Muscle layer of colon (tissue), 2 donors: ENCODE data around the gene CSN1S1.
"Not testable (repeated sequence)": the region's sequence is repeated elsewhere in the genome, so short reads cannot be mapped to it uniquely, and the experiment has no call there.

Experiments used
- H3K27ac ChIP-seq: one replicate; pipeline ENCODE4 v1.7.0; 2013; ENCODE audit warnings: low read depth, mild to moderate bottlenecking, low read length, moderate library complexity
- H3K27me3 ChIP-seq, 2 donors: one replicate each; pipeline ENCODE4 v1.7.0; 2013; ENCODE audit warnings: low read length in 2 of 2, mild to moderate bottlenecking in 2 of 2; ENCODE audit not compliant: insufficient read depth in 2 of 2, control insufficient read depth in 1 of 2
- H3K36me3 ChIP-seq: one replicate; pipeline ENCODE4 v1.7.0; 2013; ENCODE audit warnings: mild to moderate bottlenecking, low read length; ENCODE audit not compliant: insufficient read depth
- H3K4me1 ChIP-seq: one replicate; pipeline ENCODE4 v1.7.0; 2013; ENCODE audit warnings: mild to moderate bottlenecking, low read length; ENCODE audit not compliant: insufficient read depth
- H3K4me3 ChIP-seq, 2 donors: one replicate each; pipeline ENCODE4 v1.7.0; 2013; ENCODE audit warnings: low read length in 2 of 2, low read depth in 1 of 2, mild to moderate bottlenecking in 1 of 2, moderate library complexity in 1 of 2
- H3K9ac ChIP-seq: one replicate; pipeline ENCODE4 v1.7.0; 2013; ENCODE audit warnings: low read length
- H3K9me3 ChIP-seq: one replicate; pipeline ENCODE4 v1.7.0; 2013; ENCODE audit warnings: mild to moderate bottlenecking, low read length
- donor health status: abdominal sarcoma.
- donor health status: Adenocarcinoma of cecum.

The CSN1S1 gene

DNA sequence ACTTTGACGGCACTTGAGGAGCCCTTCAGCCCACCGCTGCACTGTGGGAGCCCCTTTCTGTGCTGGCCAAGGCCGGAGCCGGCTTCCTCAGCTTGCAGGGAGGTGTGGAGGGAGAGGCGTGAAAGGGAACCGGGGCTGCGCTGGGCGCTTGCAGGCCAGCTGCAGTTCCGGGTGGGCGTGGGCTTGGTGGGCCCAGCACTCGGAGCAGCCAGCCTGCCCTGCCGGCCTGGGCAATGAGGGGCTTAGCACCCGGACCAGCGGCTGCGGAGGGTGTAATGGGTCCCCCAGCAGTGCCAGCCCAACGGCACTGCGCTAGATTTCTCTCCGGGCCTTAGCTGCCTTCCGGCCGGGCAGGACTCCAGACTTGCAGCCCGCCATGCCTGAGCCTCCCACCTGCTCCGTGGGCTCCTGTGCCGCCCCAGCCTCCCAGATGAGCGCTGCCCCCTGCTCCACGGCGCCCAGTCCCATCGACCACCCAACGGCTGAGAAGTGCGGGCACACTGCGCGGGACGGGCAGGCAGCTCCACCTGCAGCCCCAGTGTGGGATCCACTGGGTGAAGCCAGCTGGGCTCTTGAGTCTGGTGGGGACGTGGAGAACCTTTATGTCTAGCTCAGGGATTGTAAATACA, 7.0 kb upstream of the CSN1S1 start:
- H3K4me3 ChIP-seq, H3K36me3 ChIP-seq, H3K27ac ChIP-seq: not testable (repeated sequence)

DNA sequence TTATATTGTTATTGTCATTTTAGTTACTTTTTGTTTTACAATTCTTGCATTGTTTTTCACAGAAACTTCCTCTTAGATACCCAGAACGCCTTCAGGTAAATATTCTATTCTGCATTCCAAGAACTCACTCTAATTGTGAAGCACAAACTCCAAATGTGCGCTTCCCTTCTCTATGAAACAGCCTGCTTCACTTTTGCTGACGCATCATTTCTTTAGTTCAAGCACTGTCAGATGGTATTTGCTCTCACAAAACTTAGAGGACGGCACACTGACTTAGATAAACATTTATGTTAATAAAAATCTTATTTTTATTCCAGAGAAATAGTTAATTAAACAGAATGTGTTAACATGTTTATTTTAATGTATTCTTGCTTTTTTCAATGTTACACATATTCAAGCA, 3.3 kb downstream of the CSN1S1 start:
- no peak overlapping the region for H3K4me3 ChIP-seq
- no peaks in the 10 kb centered on the region for H3K9me3 ChIP-seq
- H3K27me3 ChIP-seq: no peaks in the 10 kb centered on the region
- H3K4me1 ChIP-seq: no peaks in the 10 kb centered on the region
- H3K27ac ChIP-seq: no peak overlapping the region
- no peaks in the 10 kb centered on the region for H3K36me3 ChIP-seq
- no peak overlapping the region for H3K9ac ChIP-seq

More for the DNA sequence above, 7.0 kb upstream of the CSN1S1 start:
- H3K9ac ChIP-seq, H3K9me3 ChIP-seq, H3K4me1 ChIP-seq, H3K27me3 ChIP-seq: not testable (repeated sequence)

DNA sequence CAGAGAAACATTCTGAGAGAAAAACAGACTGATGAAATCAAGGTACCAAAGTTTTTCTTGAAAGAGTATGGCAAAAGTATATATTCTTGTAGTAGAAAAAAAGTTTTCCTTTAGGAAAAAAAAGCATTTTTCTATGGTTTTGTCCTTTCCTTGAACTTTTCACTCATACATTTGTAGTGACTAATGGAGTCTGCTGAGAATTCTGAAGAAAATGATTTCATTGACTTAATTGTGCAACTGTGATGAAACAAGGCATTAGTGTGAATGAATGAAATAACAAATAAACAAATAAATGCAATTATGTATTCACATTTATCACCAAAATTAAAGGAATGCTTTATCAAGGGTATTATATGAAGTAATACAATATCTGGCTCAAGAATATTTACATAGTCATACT, 5.7 kb downstream of the CSN1S1 start:
- Histone ChIP-seq H3K9ac (no peak overlapping the region), H3K36me3 (no peaks in the 10 kb centered on the region), H3K4me3 (no peak overlapping the region), H3K4me1 (no peaks in the 10 kb centered on the region), H3K9me3 (no peaks in the 10 kb centered on the region), H3K27me3 (no peaks in the 10 kb centered on the region), H3K27ac (no peak overlapping the region)

DNA sequence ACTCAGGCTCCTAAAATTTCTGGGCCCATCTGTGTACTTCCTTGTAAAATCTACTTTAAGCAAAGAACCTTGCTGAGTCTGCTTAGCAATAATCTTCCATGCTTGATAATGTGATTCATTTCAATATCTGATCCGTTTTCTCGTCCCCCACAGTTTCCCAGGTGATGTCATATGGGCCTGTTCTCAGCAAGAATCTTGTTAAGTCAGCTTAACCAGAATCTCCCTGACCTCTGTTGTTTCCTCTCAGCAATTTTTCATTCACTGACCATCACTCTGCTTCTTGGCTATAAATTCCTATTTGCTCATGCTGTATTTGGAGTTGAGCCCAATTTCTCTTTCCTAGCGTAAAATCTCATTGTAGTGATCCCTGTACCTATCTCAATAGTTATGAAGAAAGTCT, 20.7 kb downstream of the CSN1S1 start:
- Histone ChIP-seq H3K4me3 (no peak overlapping the region), H3K4me1 (no peaks in the 10 kb centered on the region), H3K27ac (no peak overlapping the region), H3K9me3 (no peaks in the 10 kb centered on the region), H3K9ac (no peak overlapping the region), H3K36me3 (no peaks in the 10 kb centered on the region), H3K27me3 (no peaks in the 10 kb centered on the region)

DNA sequence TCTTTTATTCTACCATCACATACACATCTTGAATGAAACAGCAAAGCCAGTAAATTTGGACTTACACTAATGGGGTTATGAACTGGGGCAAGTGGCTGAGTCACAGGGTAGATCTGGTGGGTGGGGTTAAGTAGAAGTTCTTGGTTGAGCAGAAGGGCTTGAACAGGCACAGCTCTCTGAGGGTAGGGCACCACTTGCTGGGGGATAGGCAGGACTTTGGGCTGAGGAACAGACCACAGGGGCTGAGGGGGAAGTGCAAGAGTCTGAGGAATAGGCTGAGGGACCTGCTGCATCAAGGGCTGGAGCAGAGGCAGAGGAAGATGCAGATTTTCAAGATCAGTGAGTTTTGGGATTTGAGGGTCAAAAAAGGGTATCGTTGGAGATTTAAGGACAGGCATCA, 26.3 kb downstream of the CSN1S1 start:
- no peaks in the 10 kb centered on the region for H3K9me3 ChIP-seq
- H3K9ac ChIP-seq: no peak overlapping the region
- H3K27ac ChIP-seq: no peak overlapping the region
- H3K4me1 ChIP-seq: no peaks in the 10 kb centered on the region
- H3K4me3 ChIP-seq: no peak overlapping the region
- no peaks in the 10 kb centered on the region for H3K36me3 ChIP-seq
- no peaks in the 10 kb centered on the region for H3K27me3 ChIP-seq

DNA sequence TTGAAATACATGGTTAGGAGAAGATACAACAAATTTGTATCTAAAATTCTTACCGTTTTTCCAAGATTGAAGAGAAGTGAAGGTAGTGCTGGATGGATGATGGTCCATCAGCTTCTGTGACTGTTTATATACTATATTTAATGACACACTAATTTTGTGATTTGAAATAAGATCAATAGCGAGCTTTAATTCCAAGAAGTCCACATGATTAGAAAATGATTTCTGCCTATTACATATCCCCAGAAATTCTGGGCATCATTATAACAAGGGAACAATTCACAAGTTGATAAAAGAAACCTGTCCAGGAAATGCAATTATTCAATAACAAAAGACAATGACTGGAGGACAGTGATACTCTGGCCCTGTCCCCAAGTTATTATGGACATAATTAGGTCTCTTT, 34.8 kb downstream of the CSN1S1 start, which contains the start of gene CSN2:
CSN2 (minus strand) TSS at position 101 of the 400 bp plus-strand sequence. CDS start 4,733 bp downstream, outside the sequence.
- Histone ChIP-seq H3K9ac (no peak within 1 kb of the TSS), H3K36me3 (no peaks in the 10 kb centered on the region), H3K9me3 (no peaks in the 10 kb centered on the region), H3K4me1 (no peaks in the 10 kb centered on the region), H3K27ac (no peak within 1 kb of the TSS), H3K4me3 (no peak within 1 kb of the TSS), H3K27me3 (no peaks in the 10 kb centered on the region)

DNA sequence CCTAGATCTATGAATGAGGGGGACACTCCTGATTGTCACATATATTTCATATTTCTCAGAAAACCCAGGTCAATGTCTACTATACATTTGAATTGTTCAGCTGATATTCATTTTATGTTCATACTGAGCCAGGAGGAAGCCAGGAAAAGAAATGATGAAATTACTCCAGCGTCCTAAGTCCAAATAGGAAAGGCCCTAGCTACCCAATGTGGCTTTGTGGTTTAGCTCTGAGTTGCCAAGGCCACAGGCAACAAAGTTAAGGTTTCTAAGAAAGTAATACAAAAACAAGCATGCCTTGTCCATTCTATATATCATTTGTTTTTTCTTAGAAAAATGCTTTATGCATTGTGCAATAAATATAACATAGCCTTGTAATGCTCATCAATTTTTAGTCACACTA, 39.2 kb downstream of the CSN1S1 start:
- H3K9ac ChIP-seq: no peak overlapping the region
- no peak overlapping the region for H3K27ac ChIP-seq
- H3K4me3 ChIP-seq: no peak overlapping the region
- no peaks in the 10 kb centered on the region for H3K36me3 ChIP-seq
- no peaks in the 10 kb centered on the region for H3K9me3 ChIP-seq
- no peaks in the 10 kb centered on the region for H3K4me1 ChIP-seq
- no peaks in the 10 kb centered on the region for H3K27me3 ChIP-seq

DNA sequence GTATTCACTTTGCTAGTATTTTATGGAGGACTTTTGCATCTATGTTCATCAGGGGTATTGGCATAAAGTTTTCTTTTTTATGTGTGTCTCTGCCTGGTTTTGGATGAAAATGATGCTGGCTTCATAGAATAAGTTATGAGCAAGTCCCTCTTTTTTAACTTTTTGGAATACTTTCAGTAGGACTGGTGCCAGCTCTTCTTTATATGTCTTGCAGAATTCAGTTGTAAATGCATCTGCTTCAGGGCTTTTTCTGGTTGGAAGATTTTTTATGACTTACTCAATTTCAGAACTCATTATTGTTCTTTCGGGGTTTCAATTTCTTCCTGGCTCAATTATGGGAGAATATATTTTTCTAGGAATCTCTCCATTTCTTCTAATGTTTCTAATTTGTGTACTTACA, 43.8 kb downstream of the CSN1S1 start:
- Histone ChIP-seq H3K27ac (no peak overlapping the region), H3K36me3 (no peaks in the 10 kb centered on the region), H3K27me3 (no peaks in the 10 kb centered on the region), H3K9me3 (no peaks in the 10 kb centered on the region), H3K9ac (no peak overlapping the region), H3K4me3 (no peak overlapping the region), H3K4me1 (no peaks in the 10 kb centered on the region)

DNA sequence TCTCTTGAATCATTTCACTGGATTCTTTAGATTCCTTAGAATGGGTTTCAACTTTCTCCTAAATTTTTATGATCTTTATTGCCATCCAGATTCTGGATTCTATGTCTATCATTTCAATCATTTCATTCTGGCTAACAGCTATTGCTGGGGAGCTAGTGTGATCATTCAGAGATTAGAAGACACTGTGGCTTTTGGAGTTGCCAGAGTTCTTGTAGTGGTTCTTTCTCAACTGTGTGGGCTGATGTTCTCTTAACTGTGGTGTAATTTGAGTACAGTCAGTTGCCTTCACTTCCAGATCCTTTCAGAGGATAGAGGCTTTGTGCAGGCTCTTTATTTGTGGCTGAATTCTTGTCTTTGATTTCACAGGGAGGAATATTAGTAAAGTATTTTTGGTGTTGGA, 46.7 kb downstream of the CSN1S1 start:
- Histone ChIP-seq H3K9me3 (no peaks in the 10 kb centered on the region), H3K4me3 (no peak overlapping the region), H3K36me3 (no peaks in the 10 kb centered on the region), H3K27me3 (no peaks in the 10 kb centered on the region), H3K9ac (no peak overlapping the region), H3K27ac (no peak overlapping the region), H3K4me1 (no peaks in the 10 kb centered on the region)

DNA sequence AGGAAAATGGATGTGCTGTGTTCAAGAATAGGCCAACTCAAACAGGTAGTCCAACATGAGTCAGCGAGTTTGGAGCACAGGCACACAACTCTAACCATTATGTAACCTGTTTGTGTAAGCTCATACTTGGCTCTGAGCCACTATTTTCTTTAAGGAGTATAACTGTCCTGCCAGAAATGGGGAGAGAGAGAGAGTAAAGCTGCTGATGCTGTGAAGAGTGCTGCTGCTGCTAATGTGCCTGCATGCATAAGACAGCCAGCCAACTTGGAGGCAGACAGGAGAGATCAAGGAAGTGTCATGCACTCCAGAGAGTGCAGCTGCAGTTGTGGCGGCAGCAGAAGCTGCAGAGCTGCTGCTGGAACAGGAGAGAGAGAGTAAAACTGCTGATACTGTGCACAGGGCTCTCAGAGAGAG, 53.2 kb downstream of the CSN1S1 start:
- Histone ChIP-seq H3K4me1 (peaks cover 8% of the 10 kb centered on the region), H3K27me3 (no peaks in the 10 kb centered on the region), H3K27ac (no peak overlapping the region), H3K4me3 (no peak overlapping the region), H3K36me3 (no peaks in the 10 kb centered on the region), H3K9me3 (no peaks in the 10 kb centered on the region), H3K9ac (no peak overlapping the region)

DNA sequence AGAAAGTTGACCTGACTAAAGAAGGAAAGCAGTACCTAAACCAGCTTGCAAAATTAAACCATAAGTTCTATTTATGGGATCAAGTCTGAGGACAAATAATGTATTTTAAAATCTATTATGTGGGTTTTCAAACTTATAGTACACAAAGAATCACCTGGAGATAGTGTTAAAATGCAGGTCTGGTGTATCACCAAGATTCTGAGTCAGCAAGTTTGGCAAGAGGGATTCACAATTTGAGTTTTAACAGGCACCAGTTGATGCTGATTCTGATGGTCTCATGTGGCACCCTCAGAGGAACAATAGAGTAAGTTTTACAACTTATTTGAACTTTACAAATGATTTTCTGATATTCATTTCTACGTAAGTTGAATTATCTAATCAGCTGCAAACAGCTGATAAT, 55.8 kb downstream of the CSN1S1 start:
- Histone ChIP-seq H3K27ac (no peak overlapping the region), H3K9ac (no peak overlapping the region), H3K36me3 (no peaks in the 10 kb centered on the region), H3K4me1 (peaks cover 8% of the 10 kb centered on the region), H3K4me3 (no peak overlapping the region), H3K27me3 (no peaks in the 10 kb centered on the region), H3K9me3 (no peaks in the 10 kb centered on the region)

DNA sequence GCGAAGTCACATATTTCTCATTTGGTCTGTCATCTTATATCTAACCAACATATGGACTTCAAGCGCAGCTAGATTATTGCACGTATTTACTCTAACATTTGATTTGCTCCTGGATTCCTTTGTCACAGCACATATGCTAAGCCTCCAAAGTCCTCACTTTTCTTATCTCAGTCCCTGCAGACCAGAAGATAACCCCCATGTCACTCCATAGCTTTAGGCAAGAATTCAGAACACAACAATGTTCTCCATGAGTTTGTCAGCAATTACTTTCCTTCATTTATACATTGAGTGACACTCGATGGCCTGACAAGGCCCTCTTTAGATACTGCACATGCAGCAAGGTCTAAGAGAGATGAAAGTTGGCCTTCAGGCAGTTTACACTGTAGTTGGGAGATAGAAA, 60.1 kb downstream of the CSN1S1 start:
- no peaks in the 10 kb centered on the region for H3K27me3 ChIP-seq
- H3K27ac ChIP-seq: no peak overlapping the region
- no peaks in the 10 kb centered on the region for H3K9me3 ChIP-seq
- no peak overlapping the region for H3K9ac ChIP-seq
- H3K36me3 ChIP-seq: no peaks in the 10 kb centered on the region
- H3K4me1 ChIP-seq: no peaks in the 10 kb centered on the region
- no peak overlapping the region for H3K4me3 ChIP-seq
